ENCODE measurements around the gene SERPINA6.

DNA sequence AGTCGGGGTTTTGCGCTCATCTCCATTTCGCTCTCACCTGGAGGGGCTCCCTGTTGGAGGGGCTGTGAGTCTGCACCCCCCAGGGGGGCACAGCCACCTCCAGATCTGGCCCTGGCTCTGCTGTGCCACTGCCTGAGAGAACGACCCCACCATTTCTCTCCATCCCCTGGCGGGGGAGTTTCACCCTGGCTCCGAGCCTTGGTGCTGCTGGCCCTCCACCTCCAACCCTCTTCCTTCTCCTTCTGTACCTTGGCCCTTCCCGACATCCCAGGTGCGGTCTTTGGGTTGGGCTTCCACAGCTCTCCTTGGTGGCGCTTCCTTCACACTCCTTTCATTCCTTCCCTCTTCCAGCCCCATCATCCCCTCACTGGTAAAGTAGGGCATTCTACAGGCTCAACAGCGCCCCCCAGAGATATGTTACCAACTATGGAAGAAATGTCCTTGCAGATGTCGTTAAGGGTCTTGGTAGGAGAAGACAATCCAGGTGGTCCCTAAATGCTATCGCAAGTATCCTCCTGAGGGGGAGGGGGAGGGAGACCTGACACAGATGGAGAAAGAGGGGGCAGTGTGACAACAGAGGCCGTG is 49.0 kb upstream of the SERPINA6 start:
- peak; percentile 27 for TF ChIP-seq CTCF (IDR thresholded peaks at IDR 0.05)
- TF ChIP-seq ZFX (IDR thresholded peaks at IDR 0.05; ENCODE audit: borderline replicate concordance): no peak

Measured in 22Rv1 (cell line).